HUES48 (cell line): Measurements from ENCODE around the gene CD4.

Experiments used
- H3K27ac ChIP-seq: one replicate; pipeline ENCODE4 v1.7.0; 2013; ENCODE audit warnings: low read depth, low read length, inconsistent platforms
- H3K27me3 ChIP-seq: 2 replicates; pipeline ENCODE4 v1.6.1; 2013; ENCODE audit warnings: mild to moderate bottlenecking, low read length; ENCODE audit not compliant: control insufficient read depth, insufficient read depth
- H3K36me3 ChIP-seq: 2 replicates; pipeline ENCODE4 v1.6.1; 2013; ENCODE audit warnings: low read length; ENCODE audit not compliant: control insufficient read depth, insufficient read depth
- H3K4me1 ChIP-seq: 2 replicates; pipeline ENCODE4 v1.6.1; 2013; ENCODE audit warnings: mild to moderate bottlenecking, low read length; ENCODE audit not compliant: control insufficient read depth, insufficient read depth
- H3K4me3 ChIP-seq: 2 replicates; pipeline ENCODE4 v1.5.1; 2013; ENCODE audit warnings: mild to moderate bottlenecking, low read depth, low read length
- H3K9ac ChIP-seq: 2 replicates; pipeline ENCODE4 v1.6.1; 2013; ENCODE audit warnings: mild to moderate bottlenecking, low read depth, low read length, moderate library complexity
- H3K9me3 ChIP-seq: 2 replicates; pipeline ENCODE4 v1.6.1; 2013; ENCODE audit warnings: low read length; ENCODE audit not compliant: control insufficient read depth, insufficient read depth

CD4 gene

DNA sequence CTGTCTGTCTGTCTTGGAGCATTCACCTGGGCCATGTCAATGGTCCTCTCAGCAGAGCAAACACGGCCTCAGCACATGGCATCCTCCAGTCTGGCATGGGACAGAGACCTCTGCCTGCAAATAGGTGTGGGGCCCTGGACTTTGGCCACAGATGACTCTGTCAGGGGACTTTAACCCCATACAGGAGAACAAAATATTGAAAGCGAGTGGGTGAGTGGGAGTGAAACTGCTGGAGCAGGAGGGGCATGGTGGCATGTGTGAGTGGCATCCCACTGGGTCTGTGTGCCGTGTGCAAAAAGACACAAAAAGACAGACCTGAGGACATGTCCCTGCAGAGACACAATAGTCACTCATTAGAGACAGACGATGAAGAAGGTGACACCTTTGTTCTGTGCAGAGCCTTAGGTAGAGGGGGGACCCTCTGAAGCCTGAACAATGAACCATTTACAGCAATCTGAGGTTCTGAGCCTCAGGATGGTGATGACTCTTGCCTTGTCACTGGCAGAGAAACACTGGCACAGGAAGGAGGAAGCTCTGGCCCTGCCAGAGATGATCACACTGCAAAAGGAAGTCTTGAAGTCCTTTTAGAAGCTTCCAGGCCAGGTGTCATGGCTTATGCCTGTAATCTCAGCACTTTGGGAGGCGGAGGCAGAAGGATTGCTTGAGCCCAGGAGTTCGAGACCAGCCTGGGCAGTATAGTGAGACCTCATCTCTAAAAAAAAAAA lies 9.5 kb upstream of the CD4 start:
- Histone ChIP-seq H3K4me3 (no peak overlapping the region), H3K27me3 (peaks cover 36% of the 10 kb centered on the region), H3K27ac (no peak overlapping the region), H3K36me3 (peaks cover 3% of the 10 kb centered on the region; the same call in 1 of the 2 replicates), H3K9me3 (no peaks in the 10 kb centered on the region), H3K9ac (no peak overlapping the region), H3K4me1 (peaks cover 11% of the 10 kb centered on the region; the same call in 1 of the 2 replicates)

DNA sequence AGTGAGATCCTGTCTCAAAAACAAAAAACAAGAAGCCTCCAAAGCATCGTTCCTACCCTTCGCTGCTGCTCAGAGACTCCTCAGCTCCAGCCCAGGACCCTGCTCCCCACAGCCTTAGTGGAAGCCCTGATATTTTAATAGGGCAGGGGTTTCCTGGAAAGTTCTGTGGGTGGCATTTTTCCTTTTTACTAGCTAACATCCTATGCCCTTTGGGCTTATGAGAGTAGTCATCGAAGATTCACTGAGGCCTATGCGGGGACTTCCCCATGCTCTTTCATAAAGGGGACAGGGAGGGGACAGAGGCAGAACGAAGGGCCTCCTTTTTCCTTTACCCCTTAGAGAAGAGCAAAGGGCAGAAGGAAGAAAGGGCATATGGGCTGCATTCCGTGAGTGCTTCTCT lies 8.8 kb upstream of the CD4 start:
- peaks cover 30% of the 10 kb centered on the region for H3K27me3 ChIP-seq
- H3K4me3 ChIP-seq: no peak overlapping the region
- H3K36me3 ChIP-seq: peaks cover 3% of the 10 kb centered on the region; the same call in 1 of the 2 replicates
- H3K9me3 ChIP-seq: no peaks in the 10 kb centered on the region
- no peak overlapping the region for H3K27ac ChIP-seq
- peaks cover 11% of the 10 kb centered on the region; the same call in 1 of the 2 replicates for H3K4me1 ChIP-seq
- no peak overlapping the region for H3K9ac ChIP-seq

DNA sequence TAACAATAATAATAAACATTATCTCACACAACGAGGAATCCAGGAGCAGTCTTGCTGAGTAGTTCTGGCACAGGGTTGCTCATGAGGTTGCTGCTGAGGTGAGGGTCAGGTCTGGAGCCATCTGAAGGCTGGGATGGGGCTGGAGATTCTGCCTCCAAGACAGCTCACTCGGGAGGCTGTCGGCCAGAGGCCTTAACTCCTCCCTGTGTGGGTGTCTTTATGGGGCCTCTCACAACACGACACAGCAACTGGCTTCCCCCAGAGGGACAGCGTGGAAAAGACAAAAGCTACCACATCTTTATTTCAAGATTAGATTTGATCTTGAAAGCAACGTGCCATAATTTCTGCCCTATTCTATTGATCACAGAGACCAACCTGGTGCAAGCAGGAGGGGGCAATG lies 7.2 kb upstream of the CD4 start:
- Histone ChIP-seq H3K9me3 (no peaks in the 10 kb centered on the region), H3K4me1 (peaks cover 21% of the 10 kb centered on the region), H3K27me3 (peaks cover 14% of the 10 kb centered on the region), H3K9ac (no peak overlapping the region), H3K36me3 (no peaks in the 10 kb centered on the region), H3K27ac (no peak overlapping the region), H3K4me3 (no peak overlapping the region)

DNA sequence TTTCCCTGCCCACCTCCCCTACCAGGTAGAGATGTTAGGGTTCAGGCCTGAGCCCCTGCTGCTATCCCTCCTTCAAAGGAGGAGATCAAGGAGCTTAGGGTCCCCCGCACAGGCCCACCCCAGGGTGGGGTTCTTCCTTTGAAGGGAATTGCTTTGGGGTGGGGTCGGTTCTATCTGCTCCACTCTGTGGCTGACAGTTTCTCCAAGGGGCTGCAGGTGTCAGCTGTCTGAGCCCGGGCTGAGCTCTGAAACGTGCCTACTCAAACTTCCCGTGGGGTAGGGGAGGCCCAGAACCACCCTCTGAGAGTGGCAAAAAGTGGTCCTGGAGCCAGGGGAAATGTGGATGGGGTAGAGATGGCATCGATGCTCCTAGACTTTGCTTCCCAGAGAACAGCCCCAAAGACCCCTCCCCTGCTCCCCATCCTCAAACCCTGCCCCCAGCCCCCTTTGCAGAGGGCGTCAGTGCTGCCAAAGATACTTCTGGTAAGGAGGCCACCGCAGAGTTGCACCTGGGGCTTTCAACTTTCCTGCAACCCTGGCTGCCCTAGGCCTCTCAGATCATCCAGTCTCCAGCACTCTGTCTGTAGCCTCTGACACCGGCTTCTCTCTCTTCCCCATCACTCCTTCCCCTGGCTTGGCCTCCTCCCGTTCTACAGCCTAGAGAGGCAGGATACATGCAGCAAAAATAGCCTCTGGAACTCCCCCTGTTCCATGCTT lies 6.3 kb upstream of the CD4 start:
- Histone ChIP-seq H3K36me3 (no peaks in the 10 kb centered on the region), H3K27ac (no peak overlapping the region), H3K9ac (no peak overlapping the region), H3K4me3 (no peak overlapping the region), H3K4me1 (peaks cover 18% of the 10 kb centered on the region), H3K27me3 (peaks cover 5% of the 10 kb centered on the region), H3K9me3 (no peaks in the 10 kb centered on the region)

DNA sequence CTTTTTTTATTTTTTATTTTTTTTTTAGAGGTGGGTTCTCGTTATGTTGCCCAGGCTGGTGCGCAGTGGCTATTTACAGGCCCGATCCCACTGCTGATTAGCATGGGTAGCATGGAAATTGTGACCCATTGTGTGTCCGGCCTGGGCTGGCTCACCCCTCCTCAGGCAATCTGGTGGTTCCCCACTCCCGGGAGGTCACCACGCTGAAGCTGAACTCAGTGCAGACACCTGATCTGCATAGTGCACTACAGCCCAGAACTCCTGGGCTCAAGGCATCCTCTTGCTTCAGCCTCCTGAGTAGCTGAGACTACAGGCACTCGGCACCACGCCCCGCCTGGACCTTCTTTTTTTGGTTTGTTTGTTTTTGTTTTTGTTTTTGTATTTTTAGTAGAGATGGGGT lies 5.5 kb upstream of the CD4 start:
- H3K36me3 ChIP-seq: no peaks in the 10 kb centered on the region
- no peaks in the 10 kb centered on the region for H3K9me3 ChIP-seq
- H3K27ac ChIP-seq: no peak overlapping the region
- H3K27me3 ChIP-seq: no peaks in the 10 kb centered on the region
- peaks cover 18% of the 10 kb centered on the region for H3K4me1 ChIP-seq
- H3K9ac ChIP-seq: no peak overlapping the region
- no peak overlapping the region for H3K4me3 ChIP-seq

DNA sequence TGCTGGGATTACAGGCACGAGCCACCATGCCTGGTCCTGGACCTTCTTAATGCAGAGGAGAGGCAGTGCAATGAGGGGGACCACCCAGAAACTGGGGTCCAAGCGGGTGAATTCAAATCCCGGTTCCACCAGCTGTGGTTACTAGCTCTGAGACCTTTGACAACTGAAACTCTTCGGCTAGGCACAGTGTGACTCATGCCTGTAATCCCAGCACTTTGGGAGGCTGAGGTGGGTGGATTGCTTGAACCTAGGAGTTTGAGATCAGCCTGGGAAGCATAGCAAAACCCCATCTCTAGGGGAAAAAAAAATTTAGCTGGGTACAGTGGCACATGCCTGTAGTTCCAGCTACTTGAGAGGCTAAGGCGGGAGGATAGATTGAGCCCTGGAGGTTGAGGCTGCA lies 5.0 kb upstream of the CD4 start:
- Histone ChIP-seq H3K9me3 (no peaks in the 10 kb centered on the region), H3K4me1 (peaks cover 15% of the 10 kb centered on the region), H3K27ac (no peak overlapping the region), H3K4me3 (no peak overlapping the region), H3K27me3 (no peaks in the 10 kb centered on the region), H3K36me3 (no peaks in the 10 kb centered on the region), H3K9ac (no peak overlapping the region)

DNA sequence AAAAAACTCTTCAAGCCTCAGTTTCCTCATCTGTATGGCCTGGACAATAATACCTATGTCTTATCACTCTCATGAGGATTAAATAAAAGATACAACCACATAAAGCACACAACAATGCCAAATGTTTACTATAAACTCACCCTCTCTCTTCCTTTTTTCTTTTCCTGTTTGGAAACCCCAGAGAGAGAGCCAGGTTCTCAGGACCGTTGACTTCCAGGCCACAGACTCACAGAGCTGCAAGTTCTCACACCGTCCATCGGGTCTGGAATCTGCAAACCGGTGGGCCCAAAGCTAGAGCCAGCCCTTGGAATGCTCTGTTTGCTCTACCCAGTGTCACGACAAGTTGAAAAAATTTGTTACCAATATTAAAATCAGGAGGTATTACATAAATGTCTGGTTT lies 4.6 kb upstream of the CD4 start:
- Histone ChIP-seq H3K9me3 (no peaks in the 10 kb centered on the region), H3K4me3 (no peak overlapping the region)

DNA sequence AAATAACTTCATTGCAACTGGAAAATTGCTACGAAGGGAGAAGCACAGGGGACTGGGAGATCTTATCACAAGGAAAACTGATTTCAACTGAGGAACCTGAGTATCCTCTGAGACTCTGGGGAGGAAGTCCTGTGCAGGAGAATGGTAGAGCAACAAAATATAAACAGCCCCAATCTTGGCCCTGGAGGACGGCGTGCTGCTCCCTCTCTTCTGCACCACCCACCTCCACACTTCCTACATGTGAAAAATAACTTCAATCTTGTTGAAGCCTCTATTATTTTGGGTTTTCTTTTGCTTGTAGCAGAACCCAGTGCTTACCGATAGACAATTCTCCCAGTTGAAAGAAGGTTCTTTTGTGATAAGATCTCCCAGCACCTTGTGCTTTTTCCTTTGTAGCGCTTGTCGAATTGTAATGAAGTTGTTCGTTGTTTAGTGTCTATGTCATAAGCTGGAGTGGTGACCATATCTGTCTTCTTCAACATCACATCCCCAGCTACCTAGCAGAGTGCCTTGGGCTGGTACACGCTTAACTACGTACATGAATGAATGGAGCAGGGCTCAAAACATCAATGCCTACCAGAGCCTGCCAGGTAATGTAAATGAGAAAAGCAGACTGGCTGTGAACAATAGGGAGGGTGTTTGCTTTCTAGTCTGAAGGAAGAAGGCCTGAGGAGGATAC lies 2.8 kb upstream of the CD4 start:
- peak overlapping the region; percentile 56 for H3K27ac ChIP-seq
- peaks cover 18% of the 10 kb centered on the region for H3K4me1 ChIP-seq

More for the DNA sequence above, 4.6 kb upstream of the CD4 start:
- no peaks in the 10 kb centered on the region for H3K27me3 ChIP-seq
- H3K4me1 ChIP-seq: peaks cover 17% of the 10 kb centered on the region
- H3K27ac ChIP-seq: no peak overlapping the region
- H3K9ac ChIP-seq: no peak overlapping the region
- H3K36me3 ChIP-seq: no peaks in the 10 kb centered on the region

DNA sequence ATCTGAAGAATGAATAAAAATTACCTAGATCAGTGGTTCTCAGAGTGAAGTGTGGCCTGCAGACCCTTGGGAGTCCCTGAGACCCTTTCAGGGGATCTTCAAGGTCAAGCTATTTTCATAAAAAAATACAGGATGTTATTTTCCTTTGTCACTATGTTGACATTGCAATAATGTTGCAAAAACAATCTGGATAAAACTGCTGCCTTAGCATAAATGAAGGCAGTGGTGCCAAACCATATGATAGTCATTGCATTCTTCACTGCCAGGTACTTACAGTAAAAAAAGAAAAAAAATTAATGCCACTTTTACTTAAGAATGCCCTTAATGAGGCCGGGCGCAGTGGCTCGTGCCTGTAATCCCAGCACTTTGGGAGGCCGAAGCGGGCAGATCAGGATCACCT lies 2.0 kb upstream of the CD4 start:
- Histone ChIP-seq H3K27me3 (no peaks in the 10 kb centered on the region), H3K27ac (peak overlapping the region; percentile 56), H3K4me3 (no peak overlapping the region), H3K9ac (no peak overlapping the region), H3K36me3 (no peaks in the 10 kb centered on the region), H3K4me1 (peaks cover 18% of the 10 kb centered on the region), H3K9me3 (no peaks in the 10 kb centered on the region)

More for the DNA sequence above, 2.8 kb upstream of the CD4 start:
- no peak overlapping the region for H3K9ac ChIP-seq
- no peaks in the 10 kb centered on the region for H3K36me3 ChIP-seq
- H3K9me3 ChIP-seq: no peaks in the 10 kb centered on the region
- H3K4me3 ChIP-seq: no peak overlapping the region
- H3K27me3 ChIP-seq: no peaks in the 10 kb centered on the region

DNA sequence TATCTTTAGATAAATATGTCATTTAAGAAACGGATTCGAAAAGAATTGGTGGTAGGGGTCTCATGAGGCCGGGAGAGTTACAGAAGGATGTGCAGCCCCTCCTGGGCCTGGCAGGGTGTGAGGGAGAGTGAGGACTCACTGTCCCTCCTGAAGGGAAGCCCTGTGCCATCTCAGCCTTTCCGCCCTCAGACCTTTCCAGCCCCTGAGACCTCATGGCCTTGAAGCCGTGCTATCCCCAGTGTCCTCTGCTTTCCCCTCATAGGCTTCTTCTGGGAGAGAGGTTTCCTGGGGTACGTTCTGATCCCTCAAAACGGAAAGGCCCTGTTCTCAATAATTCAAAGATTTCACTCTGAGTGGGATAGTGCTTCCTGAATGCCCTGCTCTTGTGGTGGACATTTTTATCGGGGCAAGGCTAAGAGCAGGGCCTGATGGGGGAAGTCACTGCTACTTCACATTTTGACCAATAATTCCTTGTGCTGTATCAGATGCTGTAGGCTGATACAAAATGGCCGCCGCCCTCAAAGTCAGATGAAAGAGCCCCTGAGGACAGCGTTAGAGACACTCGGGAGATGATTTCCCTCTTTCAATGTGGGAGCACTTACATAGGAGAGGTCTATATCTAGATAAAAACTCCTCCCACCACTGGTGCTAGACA lies 1.3 kb downstream of the CD4 start:
- Histone ChIP-seq H3K9me3 (no peaks in the 10 kb centered on the region), H3K27ac (no peak overlapping the region), H3K4me1 (peaks cover 18% of the 10 kb centered on the region), H3K36me3 (no peaks in the 10 kb centered on the region), H3K9ac (no peak overlapping the region), H3K4me3 (no peak overlapping the region), H3K27me3 (no peaks in the 10 kb centered on the region)
